ENCODE results near the gene DNAJC5G. TPM values are rescaled to one million over a fixed set of nuclear protein-coding genes. Genes with fewer than 3 reads are reported as not detected.
A peak's percentile ranks its signal among the peaks of the same experiment; 100 is the strongest.

The DNAJC5G gene
- total and polyA plus RNA-seq, 2 of the 13 experiments (the other 11 are each of a cell fraction or from before 2014, with no cell fraction given) = 0.05 TPM; not detected in 1

- TF ChIP-seq, protein P1, sequence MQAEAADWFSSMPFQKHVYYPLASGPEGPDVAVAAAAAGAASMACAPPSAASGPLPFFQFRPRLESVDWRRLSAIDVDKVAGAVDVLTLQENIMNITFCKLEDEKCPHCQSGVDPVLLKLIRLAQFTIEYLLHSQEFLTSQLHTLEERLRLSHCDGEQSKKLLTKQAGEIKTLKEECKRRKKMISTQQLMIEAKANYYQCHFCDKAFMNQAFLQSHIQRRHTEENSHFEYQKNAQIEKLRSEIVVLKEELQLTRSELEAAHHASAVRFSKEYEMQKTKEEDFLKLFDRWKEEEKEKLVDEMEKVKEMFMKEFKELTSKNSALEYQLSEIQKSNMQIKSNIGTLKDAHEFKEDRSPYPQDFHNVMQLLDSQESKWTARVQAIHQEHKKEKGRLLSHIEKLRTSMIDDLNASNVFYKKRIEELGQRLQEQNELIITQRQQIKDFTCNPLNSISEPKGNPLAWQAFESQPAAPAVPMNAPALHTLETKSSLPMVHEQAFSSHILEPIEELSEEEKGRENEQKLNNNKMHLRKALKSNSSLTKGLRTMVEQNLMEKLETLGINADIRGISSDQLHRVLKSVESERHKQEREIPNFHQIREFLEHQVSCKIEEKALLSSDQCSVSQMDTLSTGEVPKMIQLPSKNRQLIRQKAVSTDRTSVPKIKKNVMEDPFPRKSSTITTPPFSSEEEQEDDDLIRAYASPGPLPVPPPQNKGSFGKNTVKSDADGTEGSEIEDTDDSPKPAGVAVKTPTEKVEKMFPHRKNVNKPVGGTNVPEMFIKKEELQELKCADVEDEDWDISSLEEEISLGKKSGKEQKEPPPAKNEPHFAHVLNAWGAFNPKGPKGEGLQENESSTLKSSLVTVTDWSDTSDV (CRISPR knock-in tag; IDR thresholded peaks at IDR 0.05) = peak; percentile 63; the same call in 1 of the 2 replicates
- TF ChIP-seq ZNF333 (CRISPR knock-in tag; IDR thresholded peaks at IDR 0.05; ENCODE audit: borderline replicate concordance) (0 out of 2 replicates have a peak, but pooled peaks have one; percentile 45), DNMT1 (CRISPR knock-in tag; IDR thresholded peaks at IDR 0.05) (no peak), SNAPC2 (CRISPR knock-in tag; IDR thresholded peaks at IDR 0.05) (peak; percentile 92), ZNF605 (CRISPR knock-in tag; IDR thresholded peaks at IDR 0.05) (peak; percentile 98), JUND (CRISPR knock-in tag; IDR thresholded peaks at IDR 0.05) (no peak; the same call in 1 of the 2 replicates), CENPT (CRISPR knock-in tag; IDR thresholded peaks at IDR 0.05; ENCODE audit: low read depth) (peak; percentile 83; the same call in 1 of the 2 replicates), ZIK1 (CRISPR knock-in tag; IDR thresholded peaks at IDR 0.05; ENCODE audit: borderline replicate concordance, low read depth) (peak; percentile 77; the same call in 1 of the 2 replicates), SOX13 (IDR thresholded peaks at IDR 0.05) (no peak), SOX13 (CRISPR knock-in tag; conservative IDR thresholded peaks at IDR 0.05 in 1 of 2, IDR thresholded peaks at IDR 0.05 in 1 of 2) (peak; percentile 56 to 95; a peak in 2 of 4 replicates), ZNF772 (CRISPR knock-in tag; IDR thresholded peaks at IDR 0.05) (peak; percentile 45; the same call in 1 of the 2 replicates), MZF1 (CRISPR knock-in tag; IDR thresholded peaks at IDR 0.05; ENCODE audit: borderline replicate concordance) (peak; percentile 46; the same call in 1 of the 2 replicates), PHB2 (IDR thresholded peaks at IDR 0.05; ENCODE audit: partially characterized antibody) (no peak), PPARG (CRISPR knock-in tag; conservative IDR thresholded peaks at IDR 0.05) (no peak), ZNF788 (CRISPR knock-in tag; IDR thresholded peaks at IDR 0.05; ENCODE audit: borderline replicate concordance) (peak; percentile 46; the same call in 1 of the 2 replicates), ZNF543 (CRISPR knock-in tag; IDR thresholded peaks at IDR 0.05) (peak; percentile 79; the same call in 1 of the 2 replicates), ZBTB20 (CRISPR knock-in tag; IDR thresholded peaks at IDR 0.05; ENCODE audit: borderline replicate concordance, low read depth) (no peak; the same call in 1 of the 2 replicates), ZNF746 (CRISPR knock-in tag; IDR thresholded peaks at IDR 0.05) (peak; percentile 65; the same call in 1 of the 2 replicates), ZNF326 (CRISPR knock-in tag; IDR thresholded peaks at IDR 0.05; ENCODE audit: borderline replicate concordance) (no peak), MXI1 (IDR thresholded peaks at IDR 0.05; ENCODE audit: borderline replicate concordance, low read depth, low read length) (peak; percentile 95; the same call in 2 of the 3 replicates), ZNF143 (CRISPR knock-in tag; IDR thresholded peaks at IDR 0.05) (peak; percentile 88)
- TF ChIP-seq, protein P2, sequence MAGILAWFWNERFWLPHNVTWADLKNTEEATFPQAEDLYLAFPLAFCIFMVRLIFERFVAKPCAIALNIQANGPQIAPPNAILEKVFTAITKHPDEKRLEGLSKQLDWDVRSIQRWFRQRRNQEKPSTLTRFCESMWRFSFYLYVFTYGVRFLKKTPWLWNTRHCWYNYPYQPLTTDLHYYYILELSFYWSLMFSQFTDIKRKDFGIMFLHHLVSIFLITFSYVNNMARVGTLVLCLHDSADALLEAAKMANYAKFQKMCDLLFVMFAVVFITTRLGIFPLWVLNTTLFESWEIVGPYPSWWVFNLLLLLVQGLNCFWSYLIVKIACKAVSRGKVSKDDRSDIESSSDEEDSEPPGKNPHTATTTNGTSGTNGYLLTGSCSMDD (CRISPR knock-in tag; IDR thresholded peaks at IDR 0.05) = no peak
These were observed 47.7 kb downstream of the DNAJC5G start, which contains the start of gene MPV17 (continued) for GRCh38 chr2:27322766-27323595.
